ENCODE data around the gene NKG7. TPM values are rescaled to one million over a fixed set of nuclear protein-coding genes. Genes with fewer than 3 reads are reported as not detected.

NKG7 gene
- total RNA-seq, 1 donor from 2014 or later = 363 TPM

DNA sequence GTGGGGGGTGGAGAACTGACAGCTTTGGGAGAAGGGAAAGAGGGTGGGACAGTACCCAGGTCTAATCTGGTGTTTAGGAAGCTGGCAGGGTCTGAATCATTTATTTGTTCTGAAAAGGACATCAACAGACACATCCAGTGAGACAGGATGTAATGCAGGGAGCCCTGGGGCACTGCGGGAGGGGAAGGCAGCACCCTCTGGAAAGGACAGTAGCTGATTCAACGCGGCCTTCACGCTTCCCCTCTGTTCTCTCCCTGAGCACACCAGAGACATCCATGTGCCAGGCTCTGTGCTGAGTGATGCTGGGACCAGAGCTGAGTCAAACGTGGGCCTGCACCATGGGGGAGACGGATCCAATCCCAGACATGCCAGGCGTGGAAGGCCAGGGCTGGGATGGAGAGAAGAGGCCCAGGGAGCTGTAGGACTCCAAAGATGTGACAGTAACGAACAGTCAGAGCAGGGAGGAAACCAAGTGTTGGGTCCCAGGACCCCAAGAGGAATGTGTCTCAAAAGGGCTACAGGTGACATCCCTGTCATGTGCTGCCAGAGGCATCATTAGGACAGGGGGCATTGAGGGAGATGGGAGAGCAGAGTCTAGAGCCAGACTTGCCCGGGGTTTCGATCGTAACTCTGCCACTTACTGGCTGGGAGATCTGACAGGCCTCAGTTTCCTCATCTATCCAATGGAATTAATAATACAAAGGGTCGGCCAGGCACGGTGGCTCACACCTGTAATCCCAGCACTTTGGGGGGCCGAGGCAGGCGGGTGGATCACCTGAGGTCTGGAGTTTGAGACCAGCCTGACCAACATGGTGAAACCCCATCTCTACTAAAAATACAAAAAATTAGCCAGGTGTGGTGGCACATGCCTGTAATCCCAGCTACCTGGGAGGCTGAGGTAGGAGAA lies 8.0 kb downstream of the NKG7 start:
- Mint-ChIP-seq H3K4me3 (peak overlapping the region; percentile 82), H3K4me1 (peaks cover 45% of the 10 kb centered on the region), H3K9me3 (no peaks in the 10 kb centered on the region), H3K36me3 (ENCODE audit: low read depth) (peaks cover 47% of the 10 kb centered on the region), H3K27me3 (no peaks in the 10 kb centered on the region), H3K27ac (peak overlapping the region; percentile 98)
- no peak for DNase-seq
- intact Hi-C loops (cut with micrococcal nuclease) = loop anchor here (1.0 to 5.0 kb wide), 2 partner anchors 257 to 339 kb away; partner anchors contain the start of gene CTU1

DNA sequence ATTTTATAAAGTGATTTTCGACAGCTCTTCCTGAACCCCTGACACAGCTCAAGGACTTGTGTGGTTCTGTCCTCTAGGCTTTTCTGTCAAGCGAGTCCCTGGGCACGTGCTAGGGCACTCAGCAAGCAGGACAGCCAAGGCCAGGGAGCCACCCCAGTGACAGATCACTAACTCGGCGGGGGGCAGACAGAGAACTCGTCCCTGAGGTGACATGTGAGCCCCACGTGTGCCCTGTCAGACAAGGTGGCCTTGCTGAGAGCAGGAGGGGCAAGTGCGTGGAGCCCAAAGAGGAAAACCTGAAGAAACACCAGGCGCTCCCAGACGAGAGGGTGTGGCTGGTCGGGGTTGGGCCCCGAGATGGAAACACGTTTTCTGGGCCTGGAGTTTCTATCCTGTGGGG lies 11.2 kb downstream of the NKG7 start:
- no peak overlapping the region for H3K4me3 Mint-ChIP-seq
- DNase-seq = no peak
- H3K4me1 Mint-ChIP-seq = peaks cover 44% of the 10 kb centered on the region
- peaks cover 33% of the 10 kb centered on the region for H3K36me3 Mint-ChIP-seq (ENCODE audit: low read depth)
- H3K27ac Mint-ChIP-seq = peak overlapping the region; percentile 37
- intact Hi-C loops (cut with micrococcal nuclease) = no loop called here
- no peaks in the 10 kb centered on the region for H3K9me3 Mint-ChIP-seq
- H3K27me3 Mint-ChIP-seq = no peaks in the 10 kb centered on the region

DNA sequence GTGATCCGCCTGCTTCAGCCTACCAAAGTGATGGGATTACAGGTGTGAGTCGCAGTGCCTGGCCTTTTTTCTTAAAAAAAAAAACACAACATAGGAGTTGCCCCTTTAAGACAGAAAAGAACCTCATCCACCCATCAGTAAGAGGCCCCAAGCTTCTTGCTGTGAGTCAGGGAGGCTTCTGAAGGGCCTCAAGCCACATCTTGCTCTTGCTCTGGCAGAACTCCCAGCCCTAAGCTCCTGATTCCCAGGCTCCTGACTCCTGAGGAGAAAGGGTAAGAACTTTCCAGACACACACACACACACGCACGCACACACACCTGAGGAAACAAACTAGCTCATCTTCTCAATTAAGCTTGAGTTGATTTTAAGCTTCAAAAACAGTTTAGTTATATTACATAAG lies 13.2 kb downstream of the NKG7 start:
- no peak overlapping the region for H3K4me3 Mint-ChIP-seq
- H3K36me3 Mint-ChIP-seq (ENCODE audit: low read depth) = peaks cover 25% of the 10 kb centered on the region
- no peaks in the 10 kb centered on the region for H3K27me3 Mint-ChIP-seq
- H3K4me1 Mint-ChIP-seq = peaks cover 40% of the 10 kb centered on the region
- DNase-seq = no peak
- intact Hi-C loops (cut with micrococcal nuclease) = no loop called here
- H3K27ac Mint-ChIP-seq = no peak overlapping the region
- H3K9me3 Mint-ChIP-seq = no peaks in the 10 kb centered on the region

DNA sequence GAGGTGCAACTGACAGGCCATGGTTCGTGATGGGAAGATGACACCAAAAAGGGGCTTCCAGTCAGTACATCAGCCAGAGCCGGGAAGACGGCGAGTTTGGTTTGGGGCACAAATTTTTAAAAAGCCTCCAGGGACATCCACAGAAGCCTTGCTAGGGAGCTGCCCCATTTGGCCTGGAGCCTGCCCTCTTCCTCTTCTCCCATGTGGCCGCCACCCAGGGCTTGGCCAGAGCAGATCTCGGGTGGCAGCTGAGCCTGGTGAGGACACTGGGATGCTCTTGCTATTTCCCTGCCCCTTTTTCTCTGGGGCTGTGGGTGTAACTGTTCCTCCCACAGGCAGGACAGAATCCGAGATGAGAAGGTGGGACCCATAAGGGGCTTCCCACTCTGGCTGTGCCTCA lies 14.5 kb downstream of the NKG7 start:
- Mint-ChIP-seq H3K27ac (peak overlapping the region; percentile 4), H3K9me3 (no peaks in the 10 kb centered on the region)

DNA sequence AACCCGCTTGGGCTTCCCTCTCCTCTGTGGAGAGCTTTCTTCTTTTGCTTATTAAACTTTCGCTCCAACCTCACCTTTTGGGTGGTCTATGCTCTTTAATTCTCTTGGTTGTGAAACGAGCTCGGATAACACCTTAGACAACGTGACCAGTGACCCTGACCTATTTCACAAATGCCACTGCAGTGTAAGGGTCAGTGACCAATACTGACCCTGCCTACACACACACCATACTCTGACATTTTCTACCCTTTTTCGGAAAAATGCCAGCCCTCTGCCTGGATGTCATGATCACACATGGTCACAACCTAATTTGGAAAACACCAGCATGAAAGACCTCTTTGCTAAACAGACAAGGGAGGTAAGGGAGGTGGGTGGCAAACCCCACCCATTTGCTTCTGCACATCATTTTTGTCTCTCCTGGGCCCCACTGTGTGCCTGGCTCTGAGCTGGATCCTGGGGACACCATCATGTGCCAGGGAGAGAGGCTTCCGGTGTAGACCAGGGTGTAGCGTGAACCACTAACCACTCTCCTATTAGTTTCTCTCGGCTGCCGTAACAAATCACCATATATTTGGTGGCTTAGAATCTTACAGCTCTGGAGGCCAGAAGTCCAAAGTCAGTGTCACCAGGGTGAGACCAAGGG lies 16.2 kb downstream of the NKG7 start:
- intact Hi-C loops (cut with micrococcal nuclease) = no loop called here
- no peak overlapping the region for H3K4me3 Mint-ChIP-seq
- no peaks in the 10 kb centered on the region for H3K27me3 Mint-ChIP-seq
- H3K27ac Mint-ChIP-seq = no peak overlapping the region
- H3K9me3 Mint-ChIP-seq = no peaks in the 10 kb centered on the region
- peaks cover 17% of the 10 kb centered on the region for H3K4me1 Mint-ChIP-seq
- peaks cover 24% of the 10 kb centered on the region for H3K36me3 Mint-ChIP-seq (ENCODE audit: low read depth)
- DNase-seq = no peak

More for the DNA sequence above, 14.5 kb downstream of the NKG7 start:
- Mint-ChIP-seq H3K27me3 (no peaks in the 10 kb centered on the region), H3K4me1 (peaks cover 28% of the 10 kb centered on the region), H3K36me3 (ENCODE audit: low read depth) (peaks cover 20% of the 10 kb centered on the region), H3K4me3 (no peak overlapping the region)
- no peak for DNase-seq
- intact Hi-C loops (cut with micrococcal nuclease) = no loop called here

DNA sequence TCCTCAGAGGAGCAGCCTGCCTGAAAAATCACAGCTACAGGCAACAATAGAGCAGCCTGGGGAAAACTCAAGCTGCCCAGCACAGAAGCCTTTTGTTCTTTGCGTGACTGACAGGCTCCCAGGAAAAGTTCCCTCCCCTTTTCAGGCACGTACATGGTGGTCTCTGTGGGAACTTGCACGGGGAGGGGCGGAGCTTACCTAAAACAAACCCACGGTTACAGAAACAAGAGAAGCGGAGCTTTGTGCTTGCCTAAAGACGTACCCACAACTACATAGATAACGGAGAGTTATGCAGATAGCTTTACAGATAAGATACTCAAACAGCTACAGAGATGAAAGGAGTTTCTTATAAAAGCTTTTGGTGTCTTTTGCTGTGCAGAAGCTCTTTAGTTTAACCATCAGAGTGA lies 17.7 kb downstream of the NKG7 start:
- peaks cover 15% of the 10 kb centered on the region for H3K4me1 Mint-ChIP-seq
- peak overlapping the region; percentile 54 for H3K4me3 Mint-ChIP-seq
- intact Hi-C loops (cut with micrococcal nuclease) = no loop called here
- H3K36me3 Mint-ChIP-seq (ENCODE audit: low read depth) = peaks cover 32% of the 10 kb centered on the region
- no peaks in the 10 kb centered on the region for H3K9me3 Mint-ChIP-seq
- peak; percentile 72 for DNase-seq
- no peaks in the 10 kb centered on the region for H3K27me3 Mint-ChIP-seq
- H3K27ac Mint-ChIP-seq = peak overlapping the region; percentile 79

DNA sequence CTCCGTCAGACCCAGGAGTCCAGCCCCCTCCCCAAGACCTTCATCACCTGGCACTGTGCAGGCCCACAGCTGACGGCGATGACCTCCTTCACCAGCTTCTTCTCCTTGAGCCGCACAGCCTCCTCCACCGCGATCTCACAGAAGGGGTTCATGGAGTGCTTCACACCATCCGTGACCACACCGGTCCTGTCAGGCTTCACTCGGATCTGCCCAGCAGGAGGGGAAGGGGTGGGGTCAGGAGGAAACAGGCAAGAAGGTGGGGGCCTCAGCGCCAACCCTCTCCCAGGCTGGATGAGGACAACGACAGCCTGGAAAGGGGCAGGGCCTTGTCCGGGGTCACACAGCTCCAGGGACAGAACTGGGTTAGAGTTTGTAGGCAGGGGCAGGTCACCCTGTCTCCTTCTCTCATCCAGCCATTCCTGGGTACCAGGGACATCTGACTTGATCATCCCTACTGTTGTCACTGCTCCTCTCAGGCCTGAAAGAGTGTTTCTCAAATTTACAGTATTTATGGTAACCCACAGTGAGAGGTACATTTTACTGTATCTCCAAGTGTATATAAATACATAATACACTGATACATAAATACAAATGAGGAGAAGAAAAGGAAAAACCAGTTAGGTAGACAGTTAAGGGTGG lies 18.2 kb downstream of the NKG7 start:
- DNase-seq = no peak
- H3K36me3 Mint-ChIP-seq (ENCODE audit: low read depth) = peaks cover 32% of the 10 kb centered on the region
- peak overlapping the region; percentile 60 for H3K27ac Mint-ChIP-seq
- H3K9me3 Mint-ChIP-seq = no peaks in the 10 kb centered on the region
- intact Hi-C loops (cut with micrococcal nuclease) = no loop called here
- H3K4me1 Mint-ChIP-seq = peaks cover 10% of the 10 kb centered on the region
- no peak overlapping the region for H3K4me3 Mint-ChIP-seq
- H3K27me3 Mint-ChIP-seq = no peaks in the 10 kb centered on the region

DNA sequence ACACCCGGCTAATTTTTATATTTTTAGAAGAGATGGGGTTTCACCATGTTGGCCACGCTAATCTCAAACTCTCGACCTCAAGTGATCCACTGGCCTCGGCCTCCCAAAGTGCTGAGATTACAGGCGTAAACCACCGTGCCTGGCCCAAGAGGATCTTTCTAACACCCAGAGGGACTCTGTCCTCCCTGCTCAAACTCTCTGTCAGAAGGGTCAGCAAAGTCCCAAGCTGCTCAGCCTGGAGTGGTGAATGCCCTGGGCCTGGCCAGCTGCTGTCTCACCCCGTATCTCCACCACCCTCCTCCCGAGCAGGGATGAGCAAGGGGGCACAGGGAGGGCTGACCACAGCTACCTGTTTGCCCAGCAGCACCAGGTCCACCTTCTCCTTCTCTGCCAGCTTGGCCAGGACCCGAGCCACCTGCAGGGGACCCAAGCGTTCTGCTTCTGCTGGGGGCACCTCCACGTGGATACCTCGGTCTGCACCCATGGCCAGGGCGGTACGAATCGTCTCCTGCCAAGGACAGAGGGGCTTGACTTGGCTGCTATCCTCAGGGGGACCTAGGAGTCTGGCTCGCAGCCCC lies 19.6 kb downstream of the NKG7 start:
- Mint-ChIP-seq H3K4me1 (peaks cover 9% of the 10 kb centered on the region), H3K36me3 (ENCODE audit: low read depth) (peaks cover 34% of the 10 kb centered on the region), H3K4me3 (no peak overlapping the region), H3K9me3 (no peaks in the 10 kb centered on the region), H3K27ac (no peak overlapping the region), H3K27me3 (no peaks in the 10 kb centered on the region)
- intact Hi-C loops (cut with micrococcal nuclease) = no loop called here
- DNase-seq = no peak

DNA sequence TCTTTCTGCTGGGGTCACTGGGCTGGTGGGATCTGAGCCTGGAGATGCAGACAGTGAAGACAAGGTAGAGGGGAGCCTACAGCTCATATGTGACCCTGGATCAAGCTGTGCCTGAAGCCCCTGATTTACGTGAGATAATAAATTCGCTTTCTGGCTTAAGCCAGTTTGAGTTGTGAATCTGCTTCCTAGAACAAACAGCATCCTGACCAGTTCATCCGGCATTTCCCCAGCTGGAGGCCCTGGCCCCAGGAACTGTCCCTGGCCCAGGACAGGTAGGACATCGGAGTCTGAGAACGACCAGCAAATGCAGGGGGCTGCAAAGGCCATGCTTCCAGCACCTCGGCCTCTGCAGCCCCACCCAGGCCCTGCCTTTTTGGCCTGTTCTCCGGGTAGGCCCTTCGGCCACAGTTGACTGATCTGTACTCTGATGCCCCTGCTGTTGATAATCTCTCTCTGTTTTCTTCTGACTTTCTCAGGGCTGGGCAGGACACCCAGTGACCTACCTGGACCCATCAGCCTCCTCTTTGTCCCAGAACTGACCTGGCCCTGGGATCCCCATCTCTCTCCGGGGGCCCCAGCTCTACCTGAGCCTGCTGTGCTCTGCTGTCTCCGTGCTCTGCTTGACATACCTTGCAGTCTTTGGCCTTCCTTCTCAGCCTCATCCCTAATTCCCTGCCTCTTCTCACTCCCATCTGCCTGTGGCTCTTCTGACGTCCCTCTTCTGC lies 21.0 kb downstream of the NKG7 start:
- Mint-ChIP-seq H3K4me3 (no peak overlapping the region), H3K4me1 (peaks cover 6% of the 10 kb centered on the region), H3K27ac (no peak overlapping the region), H3K9me3 (no peaks in the 10 kb centered on the region), H3K27me3 (no peaks in the 10 kb centered on the region), H3K36me3 (ENCODE audit: low read depth) (peaks cover 41% of the 10 kb centered on the region)
- intact Hi-C loops (cut with micrococcal nuclease) = no loop called here
- no peak for DNase-seq

DNA sequence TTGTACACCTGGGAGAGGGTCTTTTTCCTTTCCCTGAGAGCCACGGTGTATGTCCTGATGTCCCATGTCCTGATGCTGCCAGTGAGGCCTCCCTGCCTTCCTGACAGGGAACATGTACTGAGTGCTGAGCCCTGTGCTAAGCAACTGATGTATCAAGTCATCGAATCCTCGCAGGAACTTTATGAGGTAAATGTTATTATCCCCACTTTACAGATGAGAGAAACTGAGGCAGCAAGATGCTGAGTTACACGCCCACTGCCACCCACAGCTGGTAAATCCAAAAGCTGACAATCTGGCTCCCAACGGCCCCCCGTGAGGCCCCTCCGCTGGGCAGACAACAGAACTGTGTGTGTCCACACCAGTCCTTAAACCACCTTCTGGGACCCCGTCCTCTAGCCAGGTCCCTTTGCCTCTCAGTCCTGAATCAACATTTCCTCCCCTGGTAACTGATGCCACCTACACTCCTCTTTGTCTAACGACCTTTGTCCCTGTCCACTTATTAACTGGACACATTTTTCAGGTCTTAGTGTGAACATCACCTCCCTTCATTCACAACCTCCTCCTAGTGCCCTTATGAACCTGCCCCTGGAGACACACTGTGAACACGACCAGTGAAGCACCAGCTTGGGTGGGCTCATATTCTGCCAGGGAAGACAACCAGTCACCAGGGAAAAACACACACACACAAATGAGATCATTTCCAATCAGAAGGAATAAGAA lies 25.1 kb downstream of the NKG7 start:
- Mint-ChIP-seq H3K4me1 (peaks cover 2% of the 10 kb centered on the region), H3K36me3 (ENCODE audit: low read depth) (peaks cover 46% of the 10 kb centered on the region), H3K9me3 (no peaks in the 10 kb centered on the region), H3K27me3 (no peaks in the 10 kb centered on the region), H3K27ac (no peak overlapping the region), H3K4me3 (no peak overlapping the region)
- no peak for DNase-seq
- intact Hi-C loops (cut with micrococcal nuclease) = no loop called here

DNA sequence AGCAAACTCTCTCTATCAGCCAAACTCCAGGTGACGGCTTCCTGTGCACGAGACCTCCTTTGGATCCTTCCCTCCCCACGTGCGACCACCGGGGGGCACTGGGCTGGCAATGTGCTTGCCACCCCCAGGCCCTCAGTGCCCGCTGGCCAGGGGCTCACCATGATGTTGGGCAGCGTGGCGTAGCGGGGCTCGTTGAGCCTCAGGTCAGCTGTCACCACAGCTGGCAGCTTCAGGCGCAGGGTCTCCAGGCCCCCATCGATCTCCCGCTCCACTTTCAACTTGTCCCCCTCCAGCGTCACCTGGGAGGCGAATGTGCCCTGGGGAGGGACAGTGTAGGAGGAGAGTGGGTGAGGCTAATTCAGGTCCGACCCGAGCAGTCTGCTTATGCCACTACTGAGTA lies 25.7 kb downstream of the NKG7 start:
- no peak for DNase-seq
- intact Hi-C loops (cut with micrococcal nuclease) = no loop called here
- H3K9me3 Mint-ChIP-seq = no peaks in the 10 kb centered on the region
- H3K4me3 Mint-ChIP-seq = no peak overlapping the region
- H3K27ac Mint-ChIP-seq = no peak overlapping the region
- peaks cover 4% of the 10 kb centered on the region for H3K4me1 Mint-ChIP-seq
- peaks cover 41% of the 10 kb centered on the region for H3K36me3 Mint-ChIP-seq (ENCODE audit: low read depth)
- no peaks in the 10 kb centered on the region for H3K27me3 Mint-ChIP-seq

DNA sequence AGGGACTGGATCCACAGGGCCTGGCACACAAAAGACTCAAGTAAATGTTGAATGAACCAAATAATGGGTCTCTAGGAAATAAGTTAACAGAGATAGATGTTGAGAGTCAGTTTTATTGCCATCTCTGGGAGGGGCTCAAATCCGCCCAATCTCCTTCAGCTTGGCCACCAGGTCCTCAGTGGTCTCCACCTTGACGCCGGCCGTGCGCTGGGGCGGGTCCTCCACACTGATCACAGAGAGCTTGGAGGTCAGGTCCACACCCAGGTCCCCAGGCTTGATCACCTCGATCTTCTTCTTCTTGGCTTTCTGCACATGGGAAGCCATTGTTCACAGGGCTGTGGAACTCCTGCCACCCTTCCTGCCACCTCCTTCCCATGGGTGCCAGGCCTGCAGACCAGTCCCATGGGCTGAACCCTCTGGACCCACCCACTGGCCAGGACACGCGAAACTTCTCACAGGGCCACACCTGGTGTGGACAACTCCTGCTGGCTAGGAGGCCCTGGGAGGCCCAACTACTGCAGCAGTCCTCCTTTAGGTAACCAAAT lies 27.3 kb downstream of the NKG7 start:
- Mint-ChIP-seq H3K4me1 (peaks cover 10% of the 10 kb centered on the region), H3K9me3 (no peaks in the 10 kb centered on the region), H3K27ac (no peak overlapping the region), H3K36me3 (ENCODE audit: low read depth) (peaks cover 31% of the 10 kb centered on the region), H3K27me3 (peaks cover 6% of the 10 kb centered on the region), H3K4me3 (no peak overlapping the region)
- no peak for DNase-seq
- intact Hi-C loops (cut with micrococcal nuclease) = no loop called here

Data from activated CD4-positive, alpha-beta T cell treated with anti-CD3 and anti-CD28 coated beads, Interleukin-2, amount 10 ng/mL, durations not matched to agents 24 days and 14 days (primary cell).